Adipose tissue (tissue), 3 donors: Measurements from ENCODE around the gene GK. TPM values are rescaled to one million over a fixed set of nuclear protein-coding genes. Genes with fewer than 3 reads are reported as not detected.

ENCODE experiments used
- H3K27ac ChIP-seq: one replicate; pipeline ENCODE4 v1.5.1; 2013; ENCODE audit warnings: low read depth, low read length
- WGBS, 3 donors: extraction: QIAGEN DNeasy Blood & Tissue Kit; methylation state at CpG; one replicate each; pipeline ENCODE4 v1.1.7; 2013; 5-methylcytosine and 5-hydroxymethylcytosine counted together
- polyA plus RNA-seq, 3 donors: library from polyadenylated mRNA; stranded (reverse); fragments of 200-250 nt; gene quantifications; one replicate each; pipeline ENCODE4 v1.2.3, GENCODE V29; 2013
- donor health status: healthy with polysubstance abuse.
- donor health status: Bipolar disorder and iron deficiency.
- donor health status: healthy.

Gene GK
- polyA plus RNA-seq, 3 donors = 1.9 to 6.5 (median 3.4) TPM

- H3K27ac ChIP-seq = no peak overlapping the region
- WGBS, 3 donors = 85 to 94% (median 87%) methylated on average over 16 to 19 of the region's 19 CpGs
Observed at GRCh38 chrX:30779453-30780030, 126.3 kb downstream of the GK start.

Other genes with a start within 250 kb of the GK start
- gene TASL, start 75.7 kb upstream of the GK start, polyA plus RNA-seq = 1 to 10 TPM in 1 of 3 donors, under 1 TPM in 2; 0.10 to 2.1 (median 0.40) TPM
- 1 to 10 TPM; 6.4 to 9.9 (median 7.5) TPM for gene TAB3, start 235.8 kb downstream of the GK start, polyA plus RNA-seq